ENCODE data around the gene ITPR2.

DNA sequence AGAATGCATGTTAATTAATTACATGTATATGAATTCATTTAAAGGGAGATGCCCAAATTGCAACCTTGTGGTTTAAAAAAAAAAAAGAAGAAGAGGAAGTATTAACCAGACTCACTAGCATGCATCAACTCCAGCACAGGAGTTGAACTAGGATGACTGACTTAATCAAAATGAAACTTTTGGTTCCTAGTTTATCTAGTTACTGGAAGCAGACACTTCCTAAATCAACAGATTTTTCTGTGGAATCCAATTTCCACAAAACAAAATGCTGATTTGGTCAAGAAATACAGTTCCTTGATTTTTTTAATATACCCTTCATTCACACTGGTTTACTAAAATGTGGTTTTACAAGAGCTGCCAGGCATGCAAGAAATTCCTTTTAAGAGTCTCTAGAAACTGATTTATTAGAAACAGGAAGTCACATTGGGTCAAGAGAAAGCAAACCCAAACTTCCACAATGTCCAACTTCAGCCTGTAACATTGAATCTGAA lies 41.6 kb downstream of the ITPR2 start:
- TF ChIP-seq EZH2phosphoT487 (IDR thresholded peaks at IDR 0.05; ENCODE audit: insufficient read depth, low read depth) = no peak
- no peak for TF ChIP-seq EZH2 (IDR thresholded peaks at IDR 0.05; ENCODE audit: insufficient read depth, poor library complexity, severe bottlenecking)
